Measurements from ENCODE around the gene SND1.

SND1 gene

DNA sequence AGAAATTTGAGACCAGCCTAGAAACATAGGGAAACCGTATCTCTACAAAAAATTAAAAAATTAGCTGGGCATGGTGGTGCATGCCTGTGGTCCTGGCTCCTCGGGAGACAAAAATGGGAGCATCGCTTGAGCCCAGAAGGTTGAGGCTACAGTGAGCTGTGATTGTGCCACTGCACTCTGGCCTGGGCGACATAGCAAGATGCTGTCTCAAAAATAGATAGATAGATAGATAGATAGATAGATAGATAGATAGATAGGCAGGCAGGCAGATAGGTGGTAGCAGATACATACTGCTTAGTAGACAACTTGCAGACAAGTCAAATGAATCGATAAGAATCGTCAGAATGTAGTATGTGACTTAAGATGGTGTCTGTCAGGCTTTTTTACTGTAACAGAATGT lies 106.9 kb downstream of the SND1 start:
- peaks cover 6% of the 10 kb centered on the region for H3K36me3 ChIP-seq (ENCODE audit: low read depth)
- H3K27me3 ChIP-seq (ENCODE audit: insufficient read depth, poor library complexity, severe bottlenecking) = no peaks in the 10 kb centered on the region
- DNase-seq (ENCODE audit: low spot score) (no peak), ATAC-seq (ENCODE audit: low read depth) (no peak)
- H3K4me1 ChIP-seq (ENCODE audit: insufficient read depth, poor library complexity, severe bottlenecking) = no peaks in the 10 kb centered on the region
- TF ChIP-seq, protein P1, sequence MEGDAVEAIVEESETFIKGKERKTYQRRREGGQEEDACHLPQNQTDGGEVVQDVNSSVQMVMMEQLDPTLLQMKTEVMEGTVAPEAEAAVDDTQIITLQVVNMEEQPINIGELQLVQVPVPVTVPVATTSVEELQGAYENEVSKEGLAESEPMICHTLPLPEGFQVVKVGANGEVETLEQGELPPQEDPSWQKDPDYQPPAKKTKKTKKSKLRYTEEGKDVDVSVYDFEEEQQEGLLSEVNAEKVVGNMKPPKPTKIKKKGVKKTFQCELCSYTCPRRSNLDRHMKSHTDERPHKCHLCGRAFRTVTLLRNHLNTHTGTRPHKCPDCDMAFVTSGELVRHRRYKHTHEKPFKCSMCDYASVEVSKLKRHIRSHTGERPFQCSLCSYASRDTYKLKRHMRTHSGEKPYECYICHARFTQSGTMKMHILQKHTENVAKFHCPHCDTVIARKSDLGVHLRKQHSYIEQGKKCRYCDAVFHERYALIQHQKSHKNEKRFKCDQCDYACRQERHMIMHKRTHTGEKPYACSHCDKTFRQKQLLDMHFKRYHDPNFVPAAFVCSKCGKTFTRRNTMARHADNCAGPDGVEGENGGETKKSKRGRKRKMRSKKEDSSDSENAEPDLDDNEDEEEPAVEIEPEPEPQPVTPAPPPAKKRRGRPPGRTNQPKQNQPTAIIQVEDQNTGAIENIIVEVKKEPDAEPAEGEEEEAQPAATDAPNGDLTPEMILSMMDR (IDR thresholded peaks at IDR 0.05; ENCODE audit: poor library complexity, severe bottlenecking) = no peak
- no peak overlapping the region for H3K27ac ChIP-seq (ENCODE audit: poor library complexity, severe bottlenecking)
- H3K4me3 ChIP-seq (ENCODE audit: severe bottlenecking) = no peak overlapping the region
- no peaks in the 10 kb centered on the region for H3K9me3 ChIP-seq (ENCODE audit: severe bottlenecking)

DNA sequence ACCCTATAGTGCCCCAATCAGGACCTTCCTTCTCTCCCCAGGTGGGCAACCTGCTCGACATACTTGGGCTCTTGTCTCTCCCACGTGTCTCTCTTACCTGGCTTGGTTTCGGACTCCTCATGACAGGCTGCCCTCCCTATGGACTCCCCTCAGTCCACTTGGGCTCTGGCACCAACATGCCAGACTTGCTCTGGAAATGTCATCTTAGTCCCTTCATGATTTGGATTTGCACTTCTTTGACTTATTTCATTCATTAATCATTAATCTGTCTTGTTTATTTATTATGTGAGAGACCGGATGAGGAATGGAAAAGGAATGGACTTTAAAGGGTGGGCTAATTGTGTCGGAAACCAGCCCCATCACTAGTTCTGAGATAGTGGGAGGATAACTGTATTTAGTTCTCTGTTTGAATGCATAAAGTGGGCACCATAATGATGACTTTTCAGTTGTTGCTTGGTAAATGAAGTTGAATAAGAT lies 108.0 kb downstream of the SND1 start:
- Histone ChIP-seq H3K4me1 (ENCODE audit: insufficient read depth, poor library complexity, severe bottlenecking) (no peaks in the 10 kb centered on the region), H3K4me3 (ENCODE audit: severe bottlenecking) (no peak overlapping the region), H3K36me3 (ENCODE audit: low read depth) (peaks cover 6% of the 10 kb centered on the region), H3K27me3 (ENCODE audit: insufficient read depth, poor library complexity, severe bottlenecking) (no peaks in the 10 kb centered on the region), H3K27ac (ENCODE audit: poor library complexity, severe bottlenecking) (no peak overlapping the region), H3K9me3 (ENCODE audit: severe bottlenecking) (no peaks in the 10 kb centered on the region)
- ATAC-seq (ENCODE audit: low read depth) = no peak
- DNase-seq (ENCODE audit: low spot score) = no peak
- TF ChIP-seq, protein P1 (IDR thresholded peaks at IDR 0.05; ENCODE audit: poor library complexity, severe bottlenecking) = no peak

DNA sequence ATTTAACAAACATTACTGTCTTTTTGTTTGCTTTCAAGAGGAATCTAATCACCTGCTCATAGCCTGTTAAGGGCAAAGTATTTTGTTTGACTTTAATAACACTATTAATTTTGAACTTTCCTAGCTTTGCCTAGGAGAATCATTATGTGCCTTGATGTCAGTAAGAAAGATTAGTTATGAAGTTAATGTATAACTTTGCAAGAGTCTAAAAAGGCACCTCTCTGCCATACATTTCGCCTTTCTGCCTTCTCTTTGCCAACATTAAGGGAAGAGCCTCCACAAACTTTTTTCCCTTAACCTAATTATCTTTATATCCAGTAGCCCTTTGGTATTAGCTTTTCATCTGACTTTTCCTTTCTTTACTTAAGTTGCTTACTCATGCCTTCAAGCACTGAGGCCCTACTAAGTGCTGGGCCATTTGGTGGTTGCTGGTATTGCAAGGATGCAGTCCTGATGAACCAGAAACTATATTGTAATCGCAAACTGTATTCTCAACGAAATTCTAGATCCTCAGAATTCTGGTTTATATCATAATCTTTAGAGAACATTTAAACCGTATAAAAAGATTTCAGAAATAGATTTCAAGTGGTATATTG lies 108.5 kb downstream of the SND1 start:
- H3K27ac ChIP-seq (ENCODE audit: poor library complexity, severe bottlenecking) = no peak overlapping the region
- no peak overlapping the region for H3K4me3 ChIP-seq (ENCODE audit: severe bottlenecking)
- no peak for ATAC-seq (ENCODE audit: low read depth)
- H3K9me3 ChIP-seq (ENCODE audit: severe bottlenecking) = no peaks in the 10 kb centered on the region
- no peak for DNase-seq (ENCODE audit: low spot score)
- H3K4me1 ChIP-seq (ENCODE audit: insufficient read depth, poor library complexity, severe bottlenecking) = no peaks in the 10 kb centered on the region
- peaks cover 6% of the 10 kb centered on the region for H3K36me3 ChIP-seq (ENCODE audit: low read depth)
- no peaks in the 10 kb centered on the region for H3K27me3 ChIP-seq (ENCODE audit: insufficient read depth, poor library complexity, severe bottlenecking)
- TF ChIP-seq, protein P1 (IDR thresholded peaks at IDR 0.05; ENCODE audit: poor library complexity, severe bottlenecking) = no peak

DNA sequence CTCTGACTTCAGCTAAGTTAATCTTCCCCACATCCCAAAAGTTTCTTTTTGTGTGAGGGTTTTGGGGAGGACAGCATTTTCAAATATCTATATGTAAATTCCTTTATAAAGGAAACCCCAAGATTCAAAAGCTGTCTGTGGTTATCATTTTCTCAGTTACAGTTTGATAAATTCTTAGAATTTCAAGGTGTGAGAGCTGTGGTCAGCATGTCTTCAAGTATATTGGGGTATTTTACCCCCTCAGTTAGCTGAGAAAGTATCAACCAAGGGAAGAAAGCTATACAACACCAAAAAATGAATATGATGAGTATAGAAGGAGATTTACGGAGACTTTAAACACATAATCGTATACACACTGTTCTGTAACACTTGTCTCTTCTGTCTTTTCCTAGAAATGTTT lies 109.2 kb downstream of the SND1 start:
- Histone ChIP-seq H3K4me3 (ENCODE audit: severe bottlenecking) (no peak overlapping the region), H3K27ac (ENCODE audit: poor library complexity, severe bottlenecking) (no peak overlapping the region), H3K36me3 (ENCODE audit: low read depth) (peaks cover 12% of the 10 kb centered on the region), H3K4me1 (ENCODE audit: insufficient read depth, poor library complexity, severe bottlenecking) (no peaks in the 10 kb centered on the region), H3K9me3 (ENCODE audit: severe bottlenecking) (no peaks in the 10 kb centered on the region), H3K27me3 (ENCODE audit: insufficient read depth, poor library complexity, severe bottlenecking) (no peaks in the 10 kb centered on the region)
- ATAC-seq (ENCODE audit: low read depth) (no peak), DNase-seq (ENCODE audit: low spot score) (no peak)
- TF ChIP-seq, protein P1 (IDR thresholded peaks at IDR 0.05; ENCODE audit: poor library complexity, severe bottlenecking) = no peak

DNA sequence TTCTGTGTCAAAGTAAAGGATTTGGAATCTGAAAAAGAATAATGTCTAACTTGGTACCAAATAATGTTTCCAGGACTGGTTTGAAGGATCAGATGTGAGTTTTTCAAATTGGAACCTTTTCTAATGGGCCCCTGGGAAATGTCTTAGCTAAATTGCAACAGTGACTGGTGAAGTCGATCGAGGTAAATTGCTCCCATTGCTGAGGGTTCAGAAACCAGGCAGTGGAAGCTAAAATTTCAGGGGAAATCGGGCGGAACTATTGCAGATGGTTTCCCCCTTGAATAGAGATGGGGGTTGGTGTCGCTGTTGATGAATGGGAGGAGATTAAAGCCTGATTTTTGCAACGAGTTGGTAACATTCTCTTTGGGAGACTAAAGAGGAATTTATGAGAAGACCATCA lies 112.7 kb downstream of the SND1 start:
- Histone ChIP-seq H3K9me3 (ENCODE audit: severe bottlenecking) (no peaks in the 10 kb centered on the region), H3K27me3 (ENCODE audit: insufficient read depth, poor library complexity, severe bottlenecking) (no peaks in the 10 kb centered on the region), H3K27ac (ENCODE audit: poor library complexity, severe bottlenecking) (no peak overlapping the region), H3K4me3 (ENCODE audit: severe bottlenecking) (no peak overlapping the region), H3K36me3 (ENCODE audit: low read depth) (peaks cover 8% of the 10 kb centered on the region), H3K4me1 (ENCODE audit: insufficient read depth, poor library complexity, severe bottlenecking) (peaks cover 3% of the 10 kb centered on the region)
- DNase-seq (ENCODE audit: low spot score) = no peak
- TF ChIP-seq, protein P1 (IDR thresholded peaks at IDR 0.05; ENCODE audit: poor library complexity, severe bottlenecking) = no peak
- ATAC-seq (ENCODE audit: low read depth) = no peak
